GM19395 (cell line): ENCODE measurements around the gene MINDY4.
A peak's percentile ranks its signal among the peaks of the same experiment; 100 is the strongest.

Experiments used
- ATAC-seq: cut with Tn5 transposase; IDR thresholded peaks from one replicate; pipeline ENCODE4 v1.9.1; 2021; ENCODE audit warnings: mild to moderate bottlenecking, moderate library complexity; ENCODE audit not compliant: unreplicated experiment

Gene MINDY4

GRCh38 chr7:30924624-30925023 lies 153.4 kb downstream of the MINDY4 start:
- no peak for ATAC-seq

- no peak for ATAC-seq
Measured at GRCh38 chr7:30925117-30925516, 153.9 kb downstream of the MINDY4 start.

GRCh38 chr7:30925913-30926312 lies 154.7 kb downstream of the MINDY4 start:
- ATAC-seq, result no peak

GRCh38 chr7:30926313-30926712 lies 155.1 kb downstream of the MINDY4 start:
- ATAC-seq, result no peak

GRCh38 chr7:30927040-30927439 lies 155.8 kb downstream of the MINDY4 start:
- no peak for ATAC-seq

- no peak for ATAC-seq
Measured at GRCh38 chr7:30927559-30927958, 156.3 kb downstream of the MINDY4 start.

GRCh38 chr7:30928254-30928872 lies 157.1 kb downstream of the MINDY4 start:
- ATAC-seq, result no peak

GRCh38 chr7:30929686-30930085 lies 158.5 kb downstream of the MINDY4 start:
- no peak for ATAC-seq

- ATAC-seq, result no peak
Measured at GRCh38 chr7:30930621-30931020, 159.4 kb downstream of the MINDY4 start.

- no peak for ATAC-seq
Measured at GRCh38 chr7:30931161-30931928, 160.1 kb downstream of the MINDY4 start.

- no peak for ATAC-seq
Measured at GRCh38 chr7:30931929-30932540, 160.8 kb downstream of the MINDY4 start.

- ATAC-seq, result no peak
Measured at GRCh38 chr7:30932562-30932961, 161.3 kb downstream of the MINDY4 start.

- ATAC-seq, result no peak
Measured at GRCh38 chr7:30933124-30933974, 162.1 kb downstream of the MINDY4 start.

GRCh38 chr7:30934225-30934624 lies 163.0 kb downstream of the MINDY4 start:
- ATAC-seq, result no peak

- no peak for ATAC-seq
Measured at GRCh38 chr7:30934732-30935568, 163.7 kb downstream of the MINDY4 start.

GRCh38 chr7:30935569-30935877 lies 164.3 kb downstream of the MINDY4 start:
- ATAC-seq, result no peak

- ATAC-seq, result no peak
Measured at GRCh38 chr7:30936650-30937245, 165.5 kb downstream of the MINDY4 start.

- no peak for ATAC-seq
Measured at GRCh38 chr7:30937416-30937815, 166.2 kb downstream of the MINDY4 start.

GRCh38 chr7:30938435-30939316 lies 167.5 kb downstream of the MINDY4 start:
- peak; percentile 93 for ATAC-seq
